K562 (cell line): ENCODE data around the gene HDAC2. TPM values are rescaled to one million over a fixed set of nuclear protein-coding genes. Genes with fewer than 3 reads are reported as not detected.

Source experiments
- ATAC-seq: fragments of 200-7000 bp; cut with Tn5 transposase; 3 replicates; pipeline ENCODE4 v1.9.1; 2020; ENCODE audit warnings: moderate library complexity
- BruUV-seq: library from RNA; stranded (reverse); fragments of 400-500 nt; replicated peaks from 2 replicates; lab custom pipeline; 2021; lab: Mats Ljungman, UMichigan
- CTCF ChIA-PET: fragments of 300-600 bp; formaldehyde crosslinking; extraction: SDS; loops from one replicate; lab custom pipeline; 2021; ENCODE audit warnings: low intra/inter-chr PET ratio; lab: Yijun Ruan, JAX
- POLR2A ChIA-PET: fragments of 300-600, 350-650 bp; sonication (Branson Sonifier 250); formaldehyde crosslinking; extraction: SDS; loops from one replicate; lab custom pipeline; 2021; ENCODE audit warnings: antibody characterized with exemption, inconsistent platforms; lab: Yijun Ruan, JAX
- DNase-seq, 4 experiments: peaks; one replicate each; pipeline versions ENCODE4 v3.0.0 to v3.0.0-alpha.2; 2011 to 2018; ENCODE audit warnings: low spot score in 3 of 4, mixed read lengths in 3 of 4; ENCODE audit errors: extremely low read depth in 1 of 4
- FAIRE-seq: peaks from 2 replicates; lab custom pipeline; 2011; peaks lifted over from hg19 to GRCh38; lab: Jason Lieb, UNC
- H2AFZ ChIP-seq: 2 replicates; pipeline ENCODE4 v1.6.0; 2011; ENCODE audit warnings: low read depth, low read length, control low read depth, inconsistent platforms
- H3K27ac ChIP-seq: fragments of 200-600 bp; 3 replicates; pipeline ENCODE4 v1.8.0; 2011; ENCODE audit warnings: low read depth, mild to moderate bottlenecking, control low read depth, inconsistent platforms, low read length, moderate library complexity, mixed read lengths; ENCODE audit errors: extremely low read depth
- H3K27me3 ChIP-seq, 2 experiments: fragments of 300-600 bp in 1 of 2; 2 replicates in 1 of 2; 3 replicates in 1 of 2; pipeline versions ENCODE4 v1.6.0 to v1.8.0; 2011; ENCODE audit warnings: inconsistent platforms in 2 of 2, low read length in 2 of 2, mild to moderate bottlenecking in 1 of 2, mixed read lengths in 1 of 2, moderate library complexity in 1 of 2; ENCODE audit not compliant: control insufficient read depth in 2 of 2, insufficient read depth in 2 of 2
- H3K36me3 ChIP-seq: fragments of 300-600 bp; 3 replicates; pipeline ENCODE4 v1.8.0; 2011; ENCODE audit warnings: mild to moderate bottlenecking, low read length, inconsistent platforms; ENCODE audit not compliant: control insufficient read depth, insufficient read depth
- H3K4me1 ChIP-seq, 2 experiments: fragments of 200-600 bp in 1 of 2; replicated peaks in 1 of 2; 2 replicates in 1 of 2; 3 replicates in 1 of 2; pipeline versions ENCODE4 v1.5.1 to v1.8.0; 2011; ENCODE audit warnings: inconsistent platforms in 2 of 2, low read length in 2 of 2, mild to moderate bottlenecking in 1 of 2, mixed read lengths in 1 of 2, moderate library complexity in 1 of 2; ENCODE audit not compliant: control insufficient read depth in 2 of 2, insufficient read depth in 2 of 2
- H3K4me2 ChIP-seq: 2 replicates; pipeline ENCODE4 v1.6.1; 2011; ENCODE audit warnings: low read length, control low read depth, inconsistent platforms, mixed read lengths; ENCODE audit not compliant: insufficient read depth
- H3K4me3 ChIP-seq: fragments of 200-600 bp; sonication (generic), shearing (Covaris generic); 2 replicates; pipeline ENCODE4 v1.5.1; 2016; ENCODE audit warnings: control low read depth, inconsistent platforms
- H3K79me2 ChIP-seq: fragments of 200-600 bp; 3 replicates; pipeline ENCODE4 v1.8.0; 2011; ENCODE audit warnings: low read length, inconsistent platforms; ENCODE audit not compliant: control insufficient read depth, insufficient read depth
- H3K9ac ChIP-seq, 2 experiments: 2 replicates each; pipeline versions ENCODE4 v1.6.0 to v1.6.1; 2011; ENCODE audit warnings: low read depth in 2 of 2, low read length in 2 of 2, control low read depth in 1 of 2, inconsistent platforms in 1 of 2, mild to moderate bottlenecking in 1 of 2, mixed read lengths in 1 of 2; ENCODE audit not compliant: insufficient read depth in 1 of 2
- H3K9me1 ChIP-seq: one replicate; pipeline ENCODE4 v1.6.0; 2011; ENCODE audit warnings: inconsistent platforms, mild to moderate bottlenecking, low read length, moderate library complexity; ENCODE audit not compliant: control insufficient read depth, insufficient read depth
- H3K9me3 ChIP-seq: replicated peaks from 2 replicates; pipeline ENCODE4 v1.5.1; 2011; ENCODE audit warnings: low read depth, low read length, inconsistent platforms; ENCODE audit not compliant: control insufficient read depth, insufficient read depth
- H4K20me1 ChIP-seq: replicated peaks from 2 replicates; pipeline ENCODE4 v1.6.1; 2011; ENCODE audit warnings: low read length, inconsistent platforms, mixed read lengths; ENCODE audit not compliant: control insufficient read depth, insufficient read depth
- ZC3H4 ChIP-seq: sonication (generic); formaldehyde crosslinking; IDR thresholded peaks from 2 replicates; pipeline ENCODE4 v1.9.0; 2021; ENCODE audit warnings: missing genetic modification reagents, borderline replicate concordance
- ZNF232 ChIP-seq: sonication (generic); formaldehyde crosslinking; IDR thresholded peaks from 2 replicates; pipeline ENCODE4 v1.8.0; 2022; ENCODE audit warnings: mild to moderate bottlenecking, missing genetic modification reagents
- ZNF274 ChIP-seq: IDR thresholded peaks from 2 replicates; pipeline ENCODE4 v1.6.1; 2011; ENCODE audit warnings: low read depth, mild to moderate bottlenecking, low read length, moderate library complexity, borderline replicate concordance
- WGBS: fragments of 100-300 bp; shearing (Covaris generic); methylation state at CpG from one replicate; pipeline ENCODE4 v1.1.6; 2016; ENCODE audit warnings: low coverage, mixed read lengths; ENCODE audit not compliant: insufficient coverage; ENCODE audit errors: missing lambda C conversion rate; 5-methylcytosine and 5-hydroxymethylcytosine counted together
- in situ Hi-C: fragments of 300-500 bp; cut with MboI; formaldehyde crosslinking; loops from 4 replicates; pipeline ENCODE4 v1.15.0; 2018; ENCODE audit warnings: inconsistent platforms, mixed read lengths
- intact Hi-C: fragments of 100-400 bp; cut with micrococcal nuclease; formaldehyde crosslinking; loops from 2 replicates; pipeline ENCODE4 v1.14.2; 2022
- polyA plus RNA-seq, 8 experiments: library from polyadenylated mRNA; depleted of rRNA in 4 of 8; stranded (reverse) in 5 of 8; unstranded in 3 of 8; fragments of >200 nt; fragmentation: Nextera tagmentation in 2 of 8; fragmentation: Illumina TruSeq in 1 of 8; extraction: Ambion mirVana in 2 of 8; extraction: Trizol in 1 of 8; gene quantifications; 2 replicates each; pipeline versions ENCODE4 v1.2.1 to v1.2.3, GENCODE V29; 2011 to 2014; ENCODE audit warnings: inconsistent platforms in 1 of 8, missing spikeins in 1 of 8
- total RNA-seq, 7 experiments: library from RNA; depleted of rRNA in 6 of 7; stranded (reverse); fragments of >200 nt in 6 of 7; fragmentation: Illumina TruSeq in 2 of 7; extraction: Trizol in 2 of 7; gene quantifications; 2 replicates each; pipeline versions ENCODE4 v1.2.1 to v1.2.3, GENCODE V29; 2011 to 2021; ENCODE audit warnings: low replicate concordance in 1 of 7
- TF ChIP-seq, protein P1 (sequence below): fragments of 150-350 bp; IDR thresholded peaks from 2 replicates; pipeline ENCODE4 v1.6.1; 2014; ENCODE audit warnings: low read depth, mild to moderate bottlenecking, low read length, borderline replicate concordance
- TF ChIP-seq, protein P2 (sequence below): fragments of 450-650 bp; formaldehyde crosslinking; IDR thresholded peaks from 2 replicates; pipeline ENCODE4 v1.4.0; 2020; ENCODE audit warnings: mild to moderate bottlenecking, moderate library complexity
- TF ChIP-seq, protein P3 (sequence below): fragments of 250-450 bp; sonication (Bioruptor Pico); IDR thresholded peaks from 2 replicates; pipeline ENCODE4 v1.9.0; 2021; ENCODE audit warnings: mild to moderate bottlenecking, inconsistent platforms
- TF ChIP-seq, protein P4 (sequence below): fragments of 250-450 bp; sonication (Bioruptor Pico); IDR thresholded peaks from 2 replicates; pipeline ENCODE4 v1.5.0; 2020; ENCODE audit warnings: mild to moderate bottlenecking

The HDAC2 gene
- total and polyA plus RNA-seq, 9 of the 15 experiments (the other 6 are each of a cell fraction or from before 2014, with no cell fraction given): 67.0 to 277 (median 151) TPM

DNA sequence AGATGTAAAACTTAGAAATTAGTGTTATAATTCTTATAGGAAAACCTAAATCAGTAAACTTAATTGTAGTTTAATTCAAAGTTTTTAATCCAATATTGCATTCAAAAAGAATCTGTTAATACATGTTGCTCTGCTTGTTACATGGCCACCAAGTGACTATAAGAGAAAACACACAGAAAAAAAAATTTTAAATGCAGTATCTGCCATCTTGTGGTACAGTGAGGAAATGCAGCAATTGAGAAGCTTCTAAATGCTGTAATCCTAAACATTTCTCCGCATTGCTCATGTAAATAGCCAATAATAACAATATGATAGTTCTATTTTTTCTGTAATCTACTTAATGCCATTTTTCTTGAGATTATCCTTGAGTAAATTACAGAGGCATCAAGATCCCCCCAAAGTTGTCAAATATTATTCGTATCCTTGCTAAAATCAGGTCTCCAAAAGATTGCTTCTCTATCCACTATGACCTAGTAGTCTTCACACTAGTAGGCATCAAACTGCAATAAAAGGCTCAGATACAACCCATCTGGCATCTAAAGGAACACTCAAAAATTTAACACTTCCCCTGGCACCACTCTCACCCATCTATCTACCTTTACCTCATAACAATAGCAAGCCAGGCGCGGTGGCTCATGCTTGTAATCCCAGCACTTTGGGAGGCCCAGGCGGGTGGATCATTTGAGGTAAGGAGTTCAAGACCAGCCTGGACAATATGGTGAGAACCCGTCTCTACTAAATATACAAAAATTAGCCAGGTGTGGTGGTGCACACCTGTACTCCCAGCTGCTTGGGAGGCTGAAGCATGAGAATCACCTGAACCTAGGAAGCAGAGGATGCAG is 34.6 kb downstream of the HDAC2 start:
- peaks cover 29% of the 10 kb centered on the region for H3K36me3 ChIP-seq
- ChIA-PET POLR2A (interaction anchor here (0.5 to 1.1 kb wide), 2 partner anchors 22 to 123 kb away, joined by 4 read pairs; no protein-coding TSS in a partner anchor), CTCF (interaction anchor here (0.6 to 1.4 kb wide), 3 partner anchors 380 to 1757 kb away, joined by 5 to 6 read pairs (median 5); no protein-coding TSS in a partner anchor)
- DNase-seq: peak; percentile 41 to 69 (median 45)
- no TSS peak for BruUV-seq
- H3K4me1 ChIP-seq: no peaks in the 10 kb centered on the region
- no peaks in the 10 kb centered on the region for H3K79me2 ChIP-seq
- no peak overlapping the region for H3K4me3 ChIP-seq
- 0 out of 2 replicates have a peak, but pooled peaks cover 2% of the 10 kb centered on the region for H3K9me3 ChIP-seq
- intact Hi-C loops: loop anchor here (1.0 kb wide), 1 partner anchor 1156 kb away; no protein-coding TSS in a partner anchor
- H3K4me2 ChIP-seq: no peak overlapping the region
- in situ Hi-C loops: no loop called here
- peak; percentile 93 for ATAC-seq
- WGBS: 67% methylated on average over 6 of the region's 6 CpGs
- H2AFZ ChIP-seq: no peak overlapping the region
- H3K9me1 ChIP-seq: no peaks in the 10 kb centered on the region
- H4K20me1 ChIP-seq: no peaks in the 10 kb centered on the region
- H3K27me3 ChIP-seq: no peaks in the 10 kb centered on the region
- no peak overlapping the region for H3K27ac ChIP-seq
- H3K9ac ChIP-seq: no peak overlapping the region
- FAIRE-seq: peak; percentile 57
- no peak for TF ChIP-seq ZNF274
- TF ChIP-seq, protein P1, sequence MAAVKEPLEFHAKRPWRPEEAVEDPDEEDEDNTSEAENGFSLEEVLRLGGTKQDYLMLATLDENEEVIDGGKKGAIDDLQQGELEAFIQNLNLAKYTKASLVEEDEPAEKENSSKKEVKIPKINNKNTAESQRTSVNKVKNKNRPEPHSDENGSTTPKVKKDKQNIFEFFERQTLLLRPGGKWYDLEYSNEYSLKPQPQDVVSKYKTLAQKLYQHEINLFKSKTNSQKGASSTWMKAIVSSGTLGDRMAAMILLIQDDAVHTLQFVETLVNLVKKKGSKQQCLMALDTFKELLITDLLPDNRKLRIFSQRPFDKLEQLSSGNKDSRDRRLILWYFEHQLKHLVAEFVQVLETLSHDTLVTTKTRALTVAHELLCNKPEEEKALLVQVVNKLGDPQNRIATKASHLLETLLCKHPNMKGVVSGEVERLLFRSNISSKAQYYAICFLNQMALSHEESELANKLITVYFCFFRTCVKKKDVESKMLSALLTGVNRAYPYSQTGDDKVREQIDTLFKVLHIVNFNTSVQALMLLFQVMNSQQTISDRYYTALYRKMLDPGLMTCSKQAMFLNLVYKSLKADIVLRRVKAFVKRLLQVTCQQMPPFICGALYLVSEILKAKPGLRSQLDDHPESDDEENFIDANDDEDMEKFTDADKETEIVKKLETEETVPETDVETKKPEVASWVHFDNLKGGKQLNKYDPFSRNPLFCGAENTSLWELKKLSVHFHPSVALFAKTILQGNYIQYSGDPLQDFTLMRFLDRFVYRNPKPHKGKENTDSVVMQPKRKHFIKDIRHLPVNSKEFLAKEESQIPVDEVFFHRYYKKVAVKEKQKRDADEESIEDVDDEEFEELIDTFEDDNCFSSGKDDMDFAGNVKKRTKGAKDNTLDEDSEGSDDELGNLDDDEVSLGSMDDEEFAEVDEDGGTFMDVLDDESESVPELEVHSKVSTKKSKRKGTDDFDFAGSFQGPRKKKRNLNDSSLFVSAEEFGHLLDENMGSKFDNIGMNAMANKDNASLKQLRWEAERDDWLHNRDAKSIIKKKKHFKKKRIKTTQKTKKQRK: no peak
- TF ChIP-seq, protein P2, sequence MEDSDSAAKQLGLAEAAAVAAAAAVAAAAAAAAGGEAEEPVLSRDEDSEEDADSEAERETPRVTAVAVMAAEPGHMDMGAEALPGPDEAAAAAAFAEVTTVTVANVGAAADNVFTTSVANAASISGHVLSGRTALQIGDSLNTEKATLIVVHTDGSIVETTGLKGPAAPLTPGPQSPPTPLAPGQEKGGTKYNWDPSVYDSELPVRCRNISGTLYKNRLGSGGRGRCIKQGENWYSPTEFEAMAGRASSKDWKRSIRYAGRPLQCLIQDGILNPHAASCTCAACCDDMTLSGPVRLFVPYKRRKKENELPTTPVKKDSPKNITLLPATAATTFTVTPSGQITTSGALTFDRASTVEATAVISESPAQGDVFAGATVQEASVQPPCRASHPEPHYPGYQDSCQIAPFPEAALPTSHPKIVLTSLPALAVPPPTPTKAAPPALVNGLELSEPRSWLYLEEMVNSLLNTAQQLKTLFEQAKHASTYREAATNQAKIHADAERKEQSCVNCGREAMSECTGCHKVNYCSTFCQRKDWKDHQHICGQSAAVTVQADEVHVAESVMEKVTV (CRISPR knock-in tag): peak; percentile 40; the same call in 1 of the 2 replicates
- no peak for TF ChIP-seq ZC3H4 (CRISPR knock-in tag)
- no peak for TF ChIP-seq ZNF232 (CRISPR knock-in tag)
- TF ChIP-seq, protein P3, sequence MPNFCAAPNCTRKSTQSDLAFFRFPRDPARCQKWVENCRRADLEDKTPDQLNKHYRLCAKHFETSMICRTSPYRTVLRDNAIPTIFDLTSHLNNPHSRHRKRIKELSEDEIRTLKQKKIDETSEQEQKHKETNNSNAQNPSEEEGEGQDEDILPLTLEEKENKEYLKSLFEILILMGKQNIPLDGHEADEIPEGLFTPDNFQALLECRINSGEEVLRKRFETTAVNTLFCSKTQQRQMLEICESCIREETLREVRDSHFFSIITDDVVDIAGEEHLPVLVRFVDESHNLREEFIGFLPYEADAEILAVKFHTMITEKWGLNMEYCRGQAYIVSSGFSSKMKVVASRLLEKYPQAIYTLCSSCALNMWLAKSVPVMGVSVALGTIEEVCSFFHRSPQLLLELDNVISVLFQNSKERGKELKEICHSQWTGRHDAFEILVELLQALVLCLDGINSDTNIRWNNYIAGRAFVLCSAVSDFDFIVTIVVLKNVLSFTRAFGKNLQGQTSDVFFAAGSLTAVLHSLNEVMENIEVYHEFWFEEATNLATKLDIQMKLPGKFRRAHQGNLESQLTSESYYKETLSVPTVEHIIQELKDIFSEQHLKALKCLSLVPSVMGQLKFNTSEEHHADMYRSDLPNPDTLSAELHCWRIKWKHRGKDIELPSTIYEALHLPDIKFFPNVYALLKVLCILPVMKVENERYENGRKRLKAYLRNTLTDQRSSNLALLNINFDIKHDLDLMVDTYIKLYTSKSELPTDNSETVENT (CRISPR knock-in tag): no peak
- TF ChIP-seq, protein P4, sequence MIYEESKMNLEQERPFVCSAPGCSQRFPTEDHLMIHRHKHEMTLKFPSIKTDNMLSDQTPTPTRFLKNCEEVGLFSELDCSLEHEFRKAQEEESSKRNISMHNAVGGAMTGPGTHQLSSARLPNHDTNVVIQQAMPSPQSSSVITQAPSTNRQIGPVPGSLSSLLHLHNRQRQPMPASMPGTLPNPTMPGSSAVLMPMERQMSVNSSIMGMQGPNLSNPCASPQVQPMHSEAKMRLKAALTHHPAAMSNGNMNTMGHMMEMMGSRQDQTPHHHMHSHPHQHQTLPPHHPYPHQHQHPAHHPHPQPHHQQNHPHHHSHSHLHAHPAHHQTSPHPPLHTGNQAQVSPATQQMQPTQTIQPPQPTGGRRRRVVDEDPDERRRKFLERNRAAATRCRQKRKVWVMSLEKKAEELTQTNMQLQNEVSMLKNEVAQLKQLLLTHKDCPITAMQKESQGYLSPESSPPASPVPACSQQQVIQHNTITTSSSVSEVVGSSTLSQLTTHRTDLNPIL (CRISPR knock-in tag): no peak
